ENCODE measurements around the gene FAM53A.

GRCh38 chr4:1686440-1687036 lies 2.4 kb upstream of the FAM53A start:
- TF ChIP-seq YY1 (IDR thresholded peaks at IDR 0.05) (no peak), ATF3 (IDR thresholded peaks at IDR 0.05) (no peak), EGR1 (IDR thresholded peaks at IDR 0.05; ENCODE audit: low read depth in 2 of 2) (no peak), CTCF (IDR thresholded peaks at IDR 0.05; ENCODE audit: low read depth, low read length, missing input control) (no peak)
